Stimulated activated CD4-positive, alpha-beta T cell treated with anti-CD3 and anti-CD28 coated beads, Interleukin-15, amount 100 ng/mL, for 1 hour (primary cell): Measurements from ENCODE around the gene ERGIC1.

ENCODE experiments used
- DNase-seq, 2 donors: peaks; one replicate each; pipeline ENCODE4 v3.0.0-alpha.2; 2020; ENCODE audit warnings: low read depth in 1 of 2, low spot score in 1 of 2

ERGIC1 gene

DNA sequence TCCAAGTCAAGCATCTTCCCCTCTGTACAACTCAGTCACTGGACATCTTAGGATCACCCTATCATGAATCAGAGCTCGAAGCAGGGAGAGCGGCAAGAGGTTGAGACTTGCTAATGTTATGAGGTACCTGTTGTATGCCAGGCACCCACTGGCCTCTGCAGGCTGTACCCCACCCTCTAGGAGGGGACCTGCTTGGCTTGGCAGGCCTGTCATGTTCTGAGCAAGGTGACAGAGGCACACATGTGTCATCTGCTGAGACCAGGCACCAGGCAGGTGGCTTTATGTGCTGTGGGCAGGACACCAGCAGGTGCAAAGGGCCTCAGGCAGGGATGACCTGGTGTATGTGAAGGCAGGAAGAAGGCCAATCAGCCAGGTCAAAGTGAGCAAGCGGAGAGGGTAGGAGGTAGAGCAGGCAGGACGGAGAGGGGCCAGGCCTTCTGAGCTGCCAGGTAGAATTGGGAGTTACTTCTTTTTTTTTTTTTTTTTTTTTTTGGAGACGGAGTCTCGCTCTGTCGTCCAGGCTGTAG is 64.9 kb downstream of the ERGIC1 start:
- no peak for DNase-seq

- no peak for DNase-seq
Observed at GRCh38 chr5:172899436-172899835, 65.4 kb downstream of the ERGIC1 start.

DNA sequence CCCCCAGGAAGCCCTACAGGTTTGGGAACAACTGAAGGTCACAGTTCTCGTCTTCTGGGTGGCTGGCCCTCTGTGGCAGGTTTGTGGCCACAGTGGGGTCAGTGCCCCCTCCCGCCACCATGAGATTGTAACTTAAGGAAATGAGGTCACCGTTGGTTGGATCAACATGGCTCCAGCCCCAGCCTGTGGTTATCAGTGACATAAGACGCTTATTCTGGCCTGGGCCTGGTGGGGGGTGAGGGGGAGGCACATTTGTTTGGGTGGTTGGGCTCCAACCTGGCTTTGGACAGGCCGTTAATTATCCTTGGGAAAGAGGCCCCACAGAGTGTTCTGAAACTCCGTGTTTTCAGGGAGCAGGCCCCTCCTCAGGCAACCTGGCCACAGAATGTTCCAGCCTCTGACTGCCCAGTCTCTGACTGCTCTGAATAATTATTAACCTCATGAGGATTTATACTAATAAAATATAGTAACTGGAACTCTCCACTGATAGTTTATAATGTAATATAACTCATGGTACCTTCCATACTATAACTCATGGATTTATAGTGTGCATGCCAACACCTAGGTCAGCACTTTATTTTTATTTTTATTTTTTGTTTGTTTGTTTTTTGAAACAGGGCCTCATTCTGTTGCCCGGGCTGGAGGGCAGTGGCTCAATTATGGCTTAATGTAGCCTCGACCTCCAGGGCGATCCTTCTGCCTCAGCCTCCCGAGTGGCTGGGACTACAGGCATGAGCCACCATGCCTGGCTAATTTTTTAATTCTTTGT is 67.1 kb downstream of the ERGIC1 start:
- DNase-seq = no peak

- no peak for DNase-seq
Observed at GRCh38 chr5:172901788-172902496, 67.9 kb downstream of the ERGIC1 start.

- no peak for DNase-seq
Observed at GRCh38 chr5:172902497-172903472, 68.7 kb downstream of the ERGIC1 start.

GRCh38 chr5:172903790-172904189 is 69.7 kb downstream of the ERGIC1 start:
- no peak for DNase-seq

DNA sequence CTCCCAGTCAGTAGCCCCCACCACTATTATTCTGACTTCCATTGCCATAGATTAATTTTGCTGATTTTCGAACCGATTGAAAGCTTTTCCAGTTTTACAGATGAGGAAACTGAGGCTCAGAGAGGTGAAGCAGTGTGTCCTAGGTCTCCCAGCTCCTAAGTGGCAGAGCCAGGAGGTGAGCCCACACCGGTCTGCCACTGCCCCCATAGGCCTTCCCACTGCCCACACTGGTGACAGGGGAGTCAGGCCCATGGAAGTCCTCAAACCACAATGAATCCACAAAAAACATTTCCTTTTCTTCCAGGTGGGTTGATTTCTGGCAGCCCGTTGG is 70.2 kb downstream of the ERGIC1 start:
- no peak for DNase-seq

DNA sequence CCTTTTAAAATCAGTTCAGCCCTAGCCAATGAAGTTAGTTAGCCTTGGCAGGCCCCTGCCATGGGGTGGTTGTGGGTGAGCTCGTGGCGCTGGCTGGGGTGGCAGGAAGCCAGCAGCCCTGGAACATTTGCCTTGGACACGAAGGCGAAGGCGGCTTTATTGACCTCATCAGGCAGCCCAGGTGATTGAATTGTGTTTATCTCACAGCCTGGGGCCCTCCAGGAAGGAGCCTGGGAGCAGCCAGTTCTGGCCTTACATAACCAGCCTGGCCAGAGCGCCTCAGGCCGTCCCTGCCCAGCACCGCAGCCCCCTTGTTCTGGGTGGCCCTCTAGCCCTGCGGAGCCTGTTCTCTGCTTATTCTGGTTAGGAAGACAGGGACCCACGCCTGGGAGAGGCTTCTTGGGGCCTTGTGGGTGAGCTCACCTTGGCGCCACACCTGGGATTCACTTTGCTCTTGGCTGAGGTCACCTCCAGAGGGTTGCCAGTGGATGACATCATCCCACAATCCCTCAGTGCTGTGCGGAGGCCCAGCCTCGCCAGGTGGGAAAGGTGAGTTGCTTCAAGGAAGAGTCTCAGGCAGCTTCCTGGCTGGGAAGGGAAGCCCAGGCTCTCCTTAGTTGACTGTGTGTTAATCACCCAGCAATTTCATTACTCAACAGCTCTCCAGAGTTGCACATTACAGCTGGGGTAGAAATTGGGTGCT is 70.7 kb downstream of the ERGIC1 start:
- DNase-seq = no peak

DNA sequence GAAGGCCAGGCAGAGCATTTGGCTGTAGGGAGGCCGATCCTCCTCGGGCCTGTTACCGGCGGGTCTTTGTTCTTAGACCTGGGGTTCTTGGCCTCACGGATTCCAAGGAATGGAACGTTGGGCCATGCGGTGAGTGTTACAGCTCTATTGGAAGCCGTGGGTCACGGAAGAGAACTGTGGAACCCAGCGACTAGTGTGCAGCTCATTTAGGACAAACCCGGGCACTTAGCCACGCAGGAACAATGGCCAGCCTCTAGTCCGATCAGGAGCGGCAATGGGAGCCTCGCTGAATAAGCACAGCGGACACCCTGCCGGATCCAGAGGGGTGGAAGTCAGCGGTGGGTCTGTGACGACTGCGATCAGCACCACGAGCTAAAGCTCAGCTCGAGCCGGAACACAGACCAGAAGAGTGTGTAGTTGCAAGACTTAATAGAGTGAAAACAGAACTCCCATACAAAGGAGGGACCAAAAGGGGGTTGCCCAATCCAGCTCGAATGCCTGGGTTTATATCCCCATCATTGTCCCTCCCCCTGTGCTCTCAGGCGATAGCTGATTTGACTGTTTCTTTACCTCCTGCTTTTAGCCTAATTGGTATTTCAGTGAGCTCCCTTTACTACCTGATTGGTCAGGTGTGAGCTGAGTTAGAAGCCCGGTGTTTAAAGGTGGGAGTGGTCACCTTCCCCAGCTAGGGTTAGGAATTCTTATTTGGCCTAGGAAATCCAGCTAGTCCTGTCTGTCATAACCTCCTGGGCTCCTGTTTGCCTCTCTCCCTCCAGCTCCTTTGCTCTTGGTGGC is 71.5 kb downstream of the ERGIC1 start:
- no peak for DNase-seq

- DNase-seq = no peak
Observed at GRCh38 chr5:172906436-172906835, 72.4 kb downstream of the ERGIC1 start.

DNA sequence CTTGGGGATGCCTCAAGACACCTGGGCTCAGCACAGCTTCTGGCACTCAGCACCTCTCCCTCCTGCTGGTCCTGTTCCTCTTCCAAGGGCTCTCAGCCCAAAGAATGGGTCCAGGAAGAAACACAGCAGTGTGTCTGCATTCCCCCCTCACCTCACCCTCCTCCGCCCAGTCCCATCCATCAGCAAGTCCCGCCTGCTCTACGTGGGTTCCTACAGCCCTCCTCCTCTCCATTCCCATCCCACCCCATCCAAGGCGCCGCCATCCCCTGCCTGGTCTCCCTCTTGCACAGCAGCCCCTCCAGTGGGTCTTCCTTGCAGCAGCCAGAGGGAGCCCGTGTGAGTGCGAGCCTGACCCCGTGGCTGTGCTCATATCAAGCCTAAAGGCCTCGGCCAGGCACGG is 72.8 kb downstream of the ERGIC1 start:
- DNase-seq = no peak

- no peak for DNase-seq
Observed at GRCh38 chr5:172907657-172908056, 73.6 kb downstream of the ERGIC1 start.

DNA sequence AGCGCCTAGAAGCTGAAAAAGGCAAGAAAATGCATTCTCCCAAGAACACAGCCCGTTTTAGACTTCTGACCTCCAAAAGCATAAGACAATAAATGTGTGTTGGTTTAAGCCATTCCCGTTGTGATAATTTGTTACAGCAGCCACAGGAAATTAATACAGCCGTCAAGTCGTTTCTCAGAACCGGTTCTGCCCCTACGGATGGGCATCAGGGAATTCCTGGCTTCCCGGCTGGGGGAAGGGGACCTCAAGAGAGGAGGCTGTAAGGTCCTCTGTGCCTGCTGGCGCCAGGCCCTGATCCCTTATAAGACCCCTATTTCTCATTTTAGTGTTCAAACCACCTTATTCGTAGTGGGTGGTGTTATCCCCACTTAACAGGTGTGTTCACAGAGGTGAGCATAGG is 74.6 kb downstream of the ERGIC1 start:
- DNase-seq = no peak

DNA sequence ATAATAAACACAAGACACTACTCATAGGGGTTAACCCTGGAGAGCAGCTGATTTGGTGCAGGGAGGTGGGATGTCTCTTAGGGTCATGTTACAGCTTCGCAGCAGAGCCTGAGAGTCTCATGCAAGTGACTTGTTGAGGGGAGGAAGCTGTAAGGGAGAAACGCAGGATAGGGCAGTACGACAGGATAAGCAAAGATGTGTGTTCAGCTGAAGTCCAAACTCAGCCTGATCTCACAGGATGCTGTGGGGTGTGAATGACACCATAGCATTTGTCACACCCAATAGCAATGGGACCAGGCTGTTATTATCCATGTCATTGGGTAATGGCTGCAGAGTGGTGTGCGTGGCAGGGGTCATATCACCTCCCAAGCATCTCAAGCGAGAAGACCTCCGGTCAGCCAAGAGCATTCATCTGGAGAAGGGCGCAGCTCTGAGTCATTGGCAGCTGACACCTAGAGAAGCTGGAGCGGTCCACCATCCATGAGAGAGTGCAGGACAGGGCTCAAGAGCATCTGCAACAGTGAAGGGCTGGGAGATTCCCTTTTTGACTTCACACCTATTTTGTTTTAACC is 76.0 kb downstream of the ERGIC1 start:
- DNase-seq = no peak

GRCh38 chr5:172910828-172911627 is 77.0 kb downstream of the ERGIC1 start:
- no peak for DNase-seq

GRCh38 chr5:172911628-172911880 is 77.5 kb downstream of the ERGIC1 start:
- no peak for DNase-seq

DNA sequence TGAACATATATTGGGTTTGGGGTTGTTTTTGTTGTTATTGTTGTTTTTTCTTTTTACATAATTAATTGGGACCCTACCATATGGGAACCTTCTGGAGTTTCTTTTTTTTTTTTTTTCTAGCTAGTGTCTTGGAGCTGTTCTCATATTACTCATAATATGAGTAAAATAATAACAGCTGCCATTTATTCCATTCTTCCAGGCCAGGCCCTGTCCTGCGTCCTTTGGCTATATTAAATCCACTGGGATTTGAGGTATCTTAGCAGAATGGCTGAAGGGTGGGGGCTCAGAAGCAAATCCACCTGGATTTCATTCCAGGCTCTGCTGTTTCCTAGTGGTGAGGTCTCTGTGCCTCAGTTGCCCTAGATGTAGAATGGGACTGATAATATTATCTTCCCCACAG is 77.9 kb downstream of the ERGIC1 start:
- no peak for DNase-seq

GRCh38 chr5:172913117-172913850 is 79.2 kb downstream of the ERGIC1 start:
- no peak for DNase-seq

- no peak for DNase-seq
Observed at GRCh38 chr5:172915514-172915913, 81.5 kb downstream of the ERGIC1 start.
